Activated B cell treated with CpG ODN at 0.5 μM for 24 hours (primary cell): ENCODE data around the gene EFCAB13. TPM values are rescaled to one million over a fixed set of nuclear protein-coding genes. Genes with fewer than 3 reads are reported as not detected.

Experiments
- ATAC-seq: fragments of 200-7000 bp; cut with Tn5 transposase; one replicate; pipeline ENCODE4 v1.10.0; 2021; ENCODE audit warnings: low read depth, mild to moderate bottlenecking, moderate library complexity
- CTCF ChIA-PET: fragments of 350-600 bp; sonication (Branson Sonifier 250); formaldehyde crosslinking; loops from one replicate; lab custom pipeline; 2021; ENCODE audit warnings: antibody characterized with exemption; lab: Charles Lee
- POLR2A ChIA-PET: fragments of 350-600 bp; sonication (Branson Sonifier 250); formaldehyde crosslinking; loops from one replicate; lab custom pipeline; 2021; ENCODE audit warnings: antibody characterized with exemption; lab: Charles Lee
- DNase-seq: peaks from one replicate; pipeline ENCODE4 v3.0.0; 2022
- H3K27ac Mint-ChIP-seq: one replicate; pipeline ENCODE4 v1.8.0; 2020; ENCODE audit warnings: mixed read lengths
- H3K27me3 Mint-ChIP-seq: one replicate; pipeline ENCODE4 v1.8.0; 2021; ENCODE audit warnings: mixed read lengths
- H3K36me3 Mint-ChIP-seq: one replicate; pipeline ENCODE4 v1.8.0; 2021; ENCODE audit warnings: low read depth, mixed read lengths
- H3K4me1 Mint-ChIP-seq: one replicate; pipeline ENCODE4 v1.8.0; 2021; ENCODE audit warnings: mixed read lengths
- H3K4me3 Mint-ChIP-seq: one replicate; pipeline ENCODE4 v1.8.0; 2020; ENCODE audit warnings: mild to moderate bottlenecking, mixed read lengths
- H3K9me3 Mint-ChIP-seq: one replicate; pipeline ENCODE4 v1.8.0; 2020; ENCODE audit warnings: mixed read lengths
- CTCF ChIP-seq: fragments of 200-600 bp; IDR thresholded peaks from one replicate; pipeline ENCODE4 v1.8.0; 2022; ENCODE audit warnings: antibody characterized with exemption, mild to moderate bottlenecking
- intact Hi-C: fragments of 100-400 bp; cut with micrococcal nuclease; formaldehyde crosslinking; loops from one replicate; pipeline ENCODE4 v1.15.1; 2024
- total RNA-seq: library from RNA; stranded (reverse); gene quantifications from 2 replicates; pipeline ENCODE4 v1.2.3, GENCODE V29; 2022

Gene EFCAB13
- total RNA-seq, 1 donor from 2014 or later: 25.4 TPM

GRCh38 chr17:47280072-47280811 lies 43.5 kb upstream of the EFCAB13 start:
- H3K4me3 Mint-ChIP-seq: no peak overlapping the region
- H3K36me3 Mint-ChIP-seq: no peaks in the 10 kb centered on the region
- no peaks in the 10 kb centered on the region for H3K27me3 Mint-ChIP-seq
- ChIA-PET POLR2A (no interaction called here), CTCF (interaction anchor here (1.0 to 1.5 kb wide), 4 partner anchors 26 to 51 kb away, joined by 3 to 5 read pairs (median 4); no protein-coding TSS in a partner anchor)
- H3K27ac Mint-ChIP-seq: peak overlapping the region; percentile 53
- DNase-seq (no peak), ATAC-seq (no peak)
- intact Hi-C loops: no loop called here
- no peaks in the 10 kb centered on the region for H3K9me3 Mint-ChIP-seq
- TF ChIP-seq CTCF: no peak
- peaks cover 75% of the 10 kb centered on the region for H3K4me1 Mint-ChIP-seq

DNA sequence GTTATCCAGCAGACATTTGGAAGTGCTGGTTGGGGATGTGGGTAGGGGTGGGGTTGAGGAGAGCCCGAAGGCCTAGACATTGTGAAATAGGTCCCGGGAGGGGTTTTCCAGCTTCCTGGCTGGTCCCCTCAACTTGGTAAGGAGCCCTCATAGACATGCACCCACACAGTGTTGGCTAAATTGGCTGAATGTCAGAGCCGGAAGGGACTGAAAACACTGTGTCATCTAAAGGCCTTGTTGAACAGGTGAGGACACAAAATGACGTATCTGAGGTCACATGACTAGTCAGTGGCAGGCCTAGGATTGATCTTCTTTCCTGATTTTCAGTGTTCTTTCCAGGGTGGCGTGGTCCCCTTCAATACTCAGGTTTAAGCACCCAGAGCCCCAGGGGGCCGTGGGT lies 42.5 kb upstream of the EFCAB13 start:
- H3K4me3 Mint-ChIP-seq: no peak overlapping the region
- CTCF ChIA-PET: no interaction called here
- H3K27ac Mint-ChIP-seq: peak overlapping the region; percentile 64

GRCh38 chr17:47285003-47285402 lies 38.8 kb upstream of the EFCAB13 start:
- CTCF ChIA-PET: interaction anchor here (6.4 kb wide), 1 partner anchor 30 kb away, joined by 47 read pairs; no protein-coding TSS in a partner anchor
- Mint-ChIP-seq H3K36me3 (no peaks in the 10 kb centered on the region), H3K4me1 (peaks cover 68% of the 10 kb centered on the region), H3K27me3 (no peaks in the 10 kb centered on the region), H3K9me3 (no peaks in the 10 kb centered on the region), H3K4me3 (no peak overlapping the region), H3K27ac (peak overlapping the region; percentile 92)
- DNase-seq: no peak
- TF ChIP-seq CTCF: no peak
- POLR2A ChIA-PET: interaction anchor here (0.7 to 2.7 kb wide), 6 partner anchors 16 to 54 kb away, joined by 4 to 16 read pairs (median 8); partner anchors contain the start of genes EFCAB13 and ITGB3
- ATAC-seq: no peak
- intact Hi-C loops: no loop called here

More for the DNA sequence above, 42.5 kb upstream of the EFCAB13 start:
- no peak for ATAC-seq
- Mint-ChIP-seq H3K9me3 (no peaks in the 10 kb centered on the region), H3K4me1 (peaks cover 73% of the 10 kb centered on the region), H3K27me3 (no peaks in the 10 kb centered on the region), H3K36me3 (no peaks in the 10 kb centered on the region)
- POLR2A ChIA-PET: interaction anchor here (0.6 kb wide), 1 partner anchor 572 kb away, joined by 4 read pairs; no protein-coding TSS in a partner anchor
- no peak for DNase-seq
- TF ChIP-seq CTCF: no peak
- intact Hi-C loops: no loop called here

DNA sequence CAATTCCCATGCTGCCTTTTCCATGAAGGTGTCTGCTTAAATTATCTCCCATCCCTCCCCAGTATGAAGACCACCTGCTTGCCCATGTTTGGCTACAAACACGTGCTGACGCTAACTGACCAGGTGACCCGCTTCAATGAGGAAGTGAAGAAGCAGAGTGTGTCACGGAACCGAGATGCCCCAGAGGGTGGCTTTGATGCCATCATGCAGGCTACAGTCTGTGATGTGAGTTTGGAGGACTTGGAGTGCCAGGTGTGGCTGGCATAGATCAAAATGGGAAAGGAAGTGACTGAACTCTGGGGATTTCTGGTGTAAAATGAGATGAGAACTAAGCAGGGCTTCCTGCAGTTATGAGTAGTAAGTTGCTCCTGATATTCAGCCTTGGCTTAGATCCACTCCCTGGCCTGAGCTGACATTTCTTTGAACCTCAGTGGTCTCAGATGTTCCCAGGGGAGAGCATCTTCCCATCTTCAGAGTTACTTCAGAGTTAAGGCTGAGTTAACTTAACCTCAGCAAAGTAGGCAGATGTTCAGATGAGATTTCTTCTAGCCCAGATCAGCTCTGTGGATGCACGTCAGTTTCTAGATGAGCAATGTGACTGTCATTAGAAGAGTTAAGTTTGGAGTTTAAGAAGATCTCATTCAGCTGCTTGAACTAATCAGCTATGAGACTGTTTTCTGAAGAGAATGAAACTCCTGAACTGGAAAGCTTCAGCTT lies 37.4 kb upstream of the EFCAB13 start:
- Mint-ChIP-seq H3K4me3 (peak overlapping the region; percentile 57), H3K27ac (peak overlapping the region; percentile 92), H3K27me3 (no peaks in the 10 kb centered on the region), H3K4me1 (peaks cover 54% of the 10 kb centered on the region), H3K9me3 (no peaks in the 10 kb centered on the region), H3K36me3 (no peaks in the 10 kb centered on the region)
- ChIA-PET POLR2A (interaction anchor here (0.6 to 2.7 kb wide), 16 partner anchors 11 to 95 kb away, joined by 3 to 16 read pairs (median 5); partner anchors contain the start of genes EFCAB13 and ITGB3), CTCF (interaction anchor here (1.0 to 6.4 kb wide), 5 partner anchors 14 to 57 kb away, joined by 3 to 47 read pairs (median 6); partner anchors contain the start of gene ITGB3)
- intact Hi-C loops: loop anchor here (1.0 to 2.0 kb wide), 6 partner anchors 20 to 81 kb away; partner anchors contain the start of gene ITGB3
- DNase-seq: peak; percentile 50
- no peak for TF ChIP-seq CTCF
- ATAC-seq: peak; percentile 84
